Measurements from ENCODE around the gene AGA. TPM values are rescaled to one million over a fixed set of nuclear protein-coding genes. Genes with fewer than 3 reads are reported as not detected.

Gene AGA
- total RNA-seq, 1 experiment from 2014 or later = 21.5 TPM

- Histone ChIP-seq H3K9me2 (replicated peaks; ENCODE audit: low read length) (no peaks in the 10 kb centered on the region), H3K27ac (ENCODE audit: low read length) (peak overlapping the region; percentile 86), H3F3A (ENCODE audit: low read length, unreplicated experiment) (no peaks in the 10 kb centered on the region), H3K27me3 (ENCODE audit: low read length) (no peaks in the 10 kb centered on the region), H3K4me1 (ENCODE audit: insufficient read depth, low read length) (peaks cover 12% of the 10 kb centered on the region; the same call in 1 of the 2 replicates), H2AFZ (ENCODE audit: low read length) (peak overlapping the region; percentile 95), H3K36me3 (ENCODE audit: low read depth, low read length) (no peaks in the 10 kb centered on the region), H3K9me3 (ENCODE audit: low read length) (no peaks in the 10 kb centered on the region), H3K4me2 (ENCODE audit: low read length) (peak overlapping the region; percentile 95), H3K4me3 (ENCODE audit: low read length) (peak overlapping the region; percentile 88), H3K79me2 (ENCODE audit: low read length) (0 out of 2 replicates have a peak, but pooled peaks cover 4% of the 10 kb centered on the region), H3K9ac (ENCODE audit: low read length) (peak overlapping the region; percentile 87), H4K20me1 (ENCODE audit: low read length) (no peaks in the 10 kb centered on the region)
- BruUV-seq (replicated peaks) = TSS peak; percentile 57
- no peak for DNase-seq
- ChIA-PET POLR2A (ENCODE audit: unreplicated experiment) (no interaction called here), CTCF (no interaction called here)
- intact Hi-C loops (cut with micrococcal nuclease) = loop anchor here (5.0 kb wide), 1 partner anchor 106 kb away; no protein-coding TSS in a partner anchor
- TF ChIP-seq CTCF (conservative IDR thresholded peaks at IDR 0.05; ENCODE audit: low read depth, low read length) (no peak), EZH2phosphoT487 (IDR thresholded peaks at IDR 0.05; ENCODE audit: borderline replicate concordance, low read length) (no peak), EZH2 (IDR thresholded peaks at IDR 0.05; ENCODE audit: low read length, unreplicated experiment) (no peak)
- no peak; the same call in 1 of the 2 replicates for ATAC-seq
Measured at GRCh38 chr4:177441061-177441802, 1.0 kb downstream of the AGA start.

- no peaks in the 10 kb centered on the region for H3K27me3 ChIP-seq (ENCODE audit: low read length)
- ChIA-PET CTCF (no interaction called here), POLR2A (ENCODE audit: unreplicated experiment) (no interaction called here)
- H3K4me1 ChIP-seq (ENCODE audit: insufficient read depth, low read length) = peaks cover 5% of the 10 kb centered on the region; the same call in 1 of the 2 replicates
- ATAC-seq (no peak), DNase-seq (no peak)
- H3F3A ChIP-seq (ENCODE audit: low read length, unreplicated experiment) = no peaks in the 10 kb centered on the region
- H4K20me1 ChIP-seq (ENCODE audit: low read length) = no peaks in the 10 kb centered on the region
- TF ChIP-seq EZH2 (IDR thresholded peaks at IDR 0.05; ENCODE audit: low read length, unreplicated experiment) = no peak
- TF ChIP-seq CTCF (conservative IDR thresholded peaks at IDR 0.05; ENCODE audit: low read depth, low read length) = no peak
- TF ChIP-seq EZH2phosphoT487 (IDR thresholded peaks at IDR 0.05; ENCODE audit: borderline replicate concordance, low read length) = no peak
- H2AFZ ChIP-seq (ENCODE audit: low read length) = no peak overlapping the region
- H3K27ac ChIP-seq (ENCODE audit: low read length) = no peak overlapping the region
- no peak overlapping the region for H3K4me2 ChIP-seq (ENCODE audit: low read length)
- no peaks in the 10 kb centered on the region for H3K9me3 ChIP-seq (ENCODE audit: low read length)
- no peaks in the 10 kb centered on the region for H3K36me3 ChIP-seq (ENCODE audit: low read depth, low read length)
- no peaks in the 10 kb centered on the region for H3K9me2 ChIP-seq (replicated peaks; ENCODE audit: low read length)
- no peak overlapping the region for H3K4me3 ChIP-seq (ENCODE audit: low read length)
- intact Hi-C loops (cut with micrococcal nuclease) = no loop called here
- BruUV-seq (replicated peaks) = no TSS peak
- 0 out of 2 replicates have a peak, but pooled peaks cover 4% of the 10 kb centered on the region for H3K79me2 ChIP-seq (ENCODE audit: low read length)
- no peak overlapping the region for H3K9ac ChIP-seq (ENCODE audit: low read length)
Measured at GRCh38 chr4:177436456-177436855, 5.8 kb downstream of the AGA start.

- CTCF ChIA-PET = no interaction called here
- Histone ChIP-seq H3K4me3 (ENCODE audit: low read length) (no peak overlapping the region), H3K4me2 (ENCODE audit: low read length) (no peak overlapping the region), H3F3A (ENCODE audit: low read length, unreplicated experiment) (no peaks in the 10 kb centered on the region), H3K9me2 (replicated peaks; ENCODE audit: low read length) (no peaks in the 10 kb centered on the region), H3K79me2 (ENCODE audit: low read length) (no peaks in the 10 kb centered on the region), H3K27me3 (ENCODE audit: low read length) (no peaks in the 10 kb centered on the region), H3K27ac (ENCODE audit: low read length) (no peak overlapping the region), H3K4me1 (ENCODE audit: insufficient read depth, low read length) (no peaks in the 10 kb centered on the region), H4K20me1 (ENCODE audit: low read length) (no peaks in the 10 kb centered on the region), H3K9ac (ENCODE audit: low read length) (no peak overlapping the region), H3K9me3 (ENCODE audit: low read length) (no peaks in the 10 kb centered on the region), H3K36me3 (ENCODE audit: low read depth, low read length) (no peaks in the 10 kb centered on the region), H2AFZ (ENCODE audit: low read length) (no peak overlapping the region)
- ATAC-seq (no peak), DNase-seq (no peak)
- POLR2A ChIA-PET (ENCODE audit: unreplicated experiment) = no interaction called here
- intact Hi-C loops (cut with micrococcal nuclease) = no loop called here
- TF ChIP-seq CTCF (conservative IDR thresholded peaks at IDR 0.05; ENCODE audit: low read depth, low read length) = no peak
- TF ChIP-seq EZH2phosphoT487 (IDR thresholded peaks at IDR 0.05; ENCODE audit: borderline replicate concordance, low read length) = no peak
- no peak for TF ChIP-seq EZH2 (IDR thresholded peaks at IDR 0.05; ENCODE audit: low read length, unreplicated experiment)
- BruUV-seq (replicated peaks) = no TSS peak
Measured at GRCh38 chr4:177434667-177435066, 7.6 kb downstream of the AGA start.
